GM18873 (cell line): ENCODE results near the gene SELENOW.
"Not testable (repeated sequence)": the region's sequence is repeated elsewhere in the genome, so short reads cannot be mapped to it uniquely, and the experiment has no call there.

Source experiments
- ATAC-seq: cut with Tn5 transposase; IDR thresholded peaks from one replicate; pipeline ENCODE4 v1.9.1; 2021; ENCODE audit warnings: mild to moderate bottlenecking, moderate library complexity, moderate number of reproducible peaks; ENCODE audit not compliant: unreplicated experiment, low FRiP score

SELENOW gene

GRCh38 chr19:47778049-47778953 lies at the start of gene SELENOW:
SELENOW (plus strand) TSS chr19:47778703; CDS start chr19:47778786, 83 bp downstream.
- ATAC-seq: peak; percentile 64

- no peak for ATAC-seq
Measured at GRCh38 chr19:47729468-47729798, 49.1 kb upstream of the SELENOW start.

DNA sequence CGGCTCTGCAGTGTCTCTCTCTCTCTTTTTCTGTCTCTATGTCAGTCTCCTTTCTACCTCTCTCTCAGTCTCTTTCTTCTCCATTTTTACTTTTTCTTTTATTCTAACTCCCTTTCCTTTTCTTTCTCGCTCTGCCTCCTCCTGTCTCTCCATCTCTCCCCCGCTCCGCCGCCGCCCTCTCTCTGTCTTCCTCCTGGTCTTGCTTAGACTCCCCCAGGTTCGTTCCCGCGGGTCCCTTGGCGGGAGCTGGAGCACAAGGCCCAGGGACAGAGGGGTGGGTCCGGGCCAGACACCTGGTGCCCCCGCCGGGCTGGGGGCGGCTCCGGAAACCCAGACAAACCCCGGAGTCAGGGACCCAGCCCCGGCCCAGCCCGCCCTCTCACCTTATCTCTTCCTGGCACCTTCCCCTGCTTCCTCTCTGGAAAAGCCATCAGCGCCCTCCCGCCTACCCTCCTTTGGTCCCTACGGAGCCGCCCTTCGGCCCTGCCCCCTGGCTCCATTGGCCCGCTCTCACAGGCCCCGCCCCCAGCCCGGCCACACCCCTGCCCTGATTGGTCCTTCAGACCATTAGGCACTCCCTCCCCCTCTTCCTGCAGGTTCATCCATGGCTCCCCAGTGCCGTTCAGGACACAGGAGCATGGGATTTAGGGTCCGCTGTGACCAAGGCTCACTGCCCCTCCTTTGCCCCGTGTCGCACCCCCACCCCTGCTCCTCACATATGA lies 48.5 kb upstream of the SELENOW start:
- ATAC-seq: no peak

DNA sequence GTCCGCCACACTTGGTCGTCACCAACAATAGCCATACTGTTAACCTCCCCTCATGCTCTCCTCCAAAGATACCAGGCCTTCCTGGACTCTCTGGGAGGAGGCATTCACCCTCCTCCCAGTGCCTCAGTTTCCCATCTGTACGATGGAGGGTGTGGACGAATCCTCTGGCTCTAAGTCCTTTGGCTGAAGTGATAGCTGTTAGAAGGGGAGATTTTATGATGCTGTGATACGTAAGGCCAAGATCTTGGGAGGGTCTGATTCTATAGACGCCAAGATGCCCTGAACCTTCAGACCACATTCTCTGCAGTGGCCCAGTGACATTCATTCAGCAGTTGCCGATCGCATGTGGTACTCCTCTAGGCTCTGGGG lies 48.0 kb upstream of the SELENOW start:
- ATAC-seq: no peak

- ATAC-seq: no peak
Measured at GRCh38 chr19:47730910-47731309, 47.6 kb upstream of the SELENOW start.

GRCh38 chr19:47735131-47735530 lies 43.4 kb upstream of the SELENOW start:
- ATAC-seq: no peak

GRCh38 chr19:47740866-47741519 lies 37.5 kb upstream of the SELENOW start:
- no peak for ATAC-seq

- ATAC-seq: no peak
Measured at GRCh38 chr19:47741544-47742140, 36.9 kb upstream of the SELENOW start.

- no peak for ATAC-seq
Measured at GRCh38 chr19:47742634-47743033, 35.9 kb upstream of the SELENOW start.

- peak; percentile 50 for ATAC-seq
Measured at GRCh38 chr19:47745010-47745901, 33.2 kb upstream of the SELENOW start, which contains the start of gene NOP53. NOP53 (plus strand) TSS chr19:47745546; CDS start chr19:47745560, 14 bp downstream.

DNA sequence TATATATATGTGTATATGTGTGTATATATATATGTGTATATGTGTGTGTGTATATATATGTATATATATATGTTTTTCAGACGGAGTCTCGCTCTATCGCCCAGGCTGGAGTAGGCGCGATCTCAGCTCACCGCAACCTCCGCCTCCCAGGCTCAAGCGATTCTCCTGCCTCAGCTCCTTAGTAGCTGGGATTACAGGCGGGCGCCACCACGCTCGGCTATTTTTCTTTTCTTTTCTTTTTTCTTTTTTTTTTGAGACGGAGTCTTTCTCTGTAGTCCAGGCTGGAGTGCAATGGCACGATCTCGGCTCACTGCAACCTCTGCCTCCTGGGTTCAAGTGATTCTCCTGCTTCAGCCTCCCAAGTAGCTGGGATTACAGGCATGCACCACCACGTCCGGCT lies 32.4 kb upstream of the SELENOW start:
- ATAC-seq: not testable (repeated sequence)

DNA sequence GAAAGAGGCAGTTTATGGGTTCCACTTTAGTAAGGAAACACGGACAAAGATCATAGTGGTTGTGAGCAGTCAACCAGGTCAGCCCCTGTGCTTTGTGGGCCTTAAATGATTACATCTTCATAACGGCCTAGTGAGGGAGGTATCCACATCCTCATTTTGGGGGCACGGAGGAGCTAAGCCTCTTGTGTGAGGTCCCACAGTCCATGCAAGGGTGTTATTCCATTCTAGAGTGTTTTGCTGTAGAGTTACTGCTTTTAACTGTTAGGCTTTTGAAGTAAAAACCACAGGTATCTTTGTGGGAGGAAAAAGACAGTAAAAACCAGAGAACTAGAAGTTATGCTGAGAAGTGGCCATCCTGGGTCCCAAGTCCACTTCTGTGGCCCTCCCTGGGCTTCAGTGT lies 29.2 kb upstream of the SELENOW start:
- no peak for ATAC-seq

GRCh38 chr19:47750752-47751151 lies 27.8 kb upstream of the SELENOW start:
- ATAC-seq: no peak

- ATAC-seq: no peak
Measured at GRCh38 chr19:47752440-47753211, 25.9 kb upstream of the SELENOW start.

DNA sequence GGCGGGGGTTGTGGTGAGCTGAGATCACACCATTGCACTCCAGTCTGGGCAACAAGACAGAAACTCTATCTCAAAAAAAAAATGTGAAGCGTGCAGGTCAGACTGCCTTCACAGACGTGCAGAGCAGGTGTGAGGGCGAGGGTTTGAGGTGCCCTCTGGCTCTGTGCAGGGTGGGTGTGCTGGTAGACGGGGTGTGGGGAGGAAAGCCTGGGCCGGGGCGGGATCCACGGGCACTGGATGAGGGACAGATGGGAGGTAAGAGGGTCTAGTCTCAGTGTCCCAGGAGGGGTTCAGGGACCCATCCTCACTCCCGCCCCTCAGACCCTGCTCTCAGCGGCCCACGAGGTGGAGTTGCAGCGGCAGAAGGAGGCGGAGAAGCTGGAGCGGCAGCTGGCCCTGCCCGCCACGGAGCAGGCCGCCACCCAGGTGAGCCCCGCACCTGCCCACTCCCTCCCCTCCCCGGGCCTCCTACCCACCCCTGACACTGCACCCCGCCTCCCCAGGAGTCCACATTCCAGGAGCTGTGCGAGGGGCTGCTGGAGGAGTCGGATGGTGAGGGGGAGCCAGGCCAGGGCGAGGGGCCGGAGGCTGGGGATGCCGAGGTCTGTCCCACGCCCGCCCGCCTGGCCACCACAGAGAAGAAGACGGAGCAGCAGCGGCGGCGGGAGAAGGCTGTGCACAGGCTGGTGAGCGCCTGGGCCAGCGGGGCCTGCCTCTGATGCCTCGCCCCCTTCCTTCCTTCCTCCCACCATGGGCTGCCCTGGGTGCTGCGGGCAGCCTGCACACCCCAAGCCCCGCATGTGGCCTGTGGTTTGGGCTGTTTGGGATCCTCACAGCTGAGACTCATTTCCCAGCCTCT lies 24.1 kb upstream of the SELENOW start:
- ATAC-seq: no peak

GRCh38 chr19:47755065-47755761 lies 23.3 kb upstream of the SELENOW start:
- ATAC-seq: no peak

- no peak for ATAC-seq
Measured at GRCh38 chr19:47755762-47756626, 22.5 kb upstream of the SELENOW start.
